Right atrium auricular region (tissue), 2 donors: ENCODE results near the gene VTI1B. TPM values are rescaled to one million over a fixed set of nuclear protein-coding genes. Genes with fewer than 3 reads are reported as not detected.

Source experiments
- DNase-seq: peaks from one replicate; pipeline ENCODE4 v3.0.0-alpha.2; 2019; ENCODE audit warnings: low spot score
- H3K27ac ChIP-seq, 2 donors: fragments of 200-600 bp; sonication (generic); 1 replicate in 1 of 2; 2 replicates in 1 of 2; pipeline ENCODE4 v1.5.1; 2016 to 2019
- H3K27me3 ChIP-seq, 2 donors: fragments of 200-600 bp; sonication (generic); one replicate each; pipeline versions ENCODE4 v1.5.1 to v1.6.0; 2017 to 2019
- H3K36me3 ChIP-seq: fragments of 200-600 bp; sonication (generic); one replicate; pipeline ENCODE4 v1.5.1; 2016
- H3K4me1 ChIP-seq, 2 donors: fragments of 200-600 bp; sonication (generic); one replicate each; pipeline versions ENCODE4 v1.5.1 to v1.6.0; 2017 to 2019
- H3K4me3 ChIP-seq, 2 donors: fragments of 200-600 bp; sonication (generic); 1 replicate in 1 of 2; 2 replicates in 1 of 2; pipeline ENCODE4 v1.5.1; 2017 to 2019; ENCODE audit warnings: mild to moderate bottlenecking in 1 of 2, moderate library complexity in 1 of 2
- H3K9me3 ChIP-seq, 2 donors: fragments of 200-600 bp; sonication (generic); one replicate each; pipeline ENCODE4 v1.5.1; 2019
- CTCF ChIP-seq, 2 donors: fragments of 200-600 bp; sonication (generic); IDR thresholded peaks; one replicate each; pipeline ENCODE4 v1.5.1; 2019; ENCODE audit warnings: antibody characterized with exemption in 2 of 2
- total RNA-seq, 2 donors: library from RNA; depleted of rRNA; stranded (reverse); fragments of >200 nt; gene quantifications; one replicate each; pipeline ENCODE4 v1.1.0, GENCODE V29; 2016

The VTI1B gene
- total RNA-seq, 2 donors from 2014 or later: 59.7 to 61.0 TPM

GRCh38 chr14:67690011-67690410 is 15.6 kb upstream of the VTI1B start:
- no peak for DNase-seq
- H3K4me1 ChIP-seq: peaks cover 0 to 9% of the 10 kb centered on the region in 2 donors
- H3K27me3 ChIP-seq: no peaks in the 10 kb centered on the region
- no peak overlapping the region for H3K4me3 ChIP-seq
- peaks cover 31% of the 10 kb centered on the region for H3K36me3 ChIP-seq
- TF ChIP-seq CTCF (IDR thresholded peaks at IDR 0.05): no peak
- no peaks in the 10 kb centered on the region for H3K9me3 ChIP-seq
- no peak overlapping the region for H3K27ac ChIP-seq

- Histone ChIP-seq H3K27me3 (no peaks in the 10 kb centered on the region), H3K27ac (no peak overlapping the region), H3K4me3 (no peak overlapping the region), H3K9me3 (no peaks in the 10 kb centered on the region), H3K4me1 (no peaks in the 10 kb centered on the region), H3K36me3 (peaks cover 14% of the 10 kb centered on the region)
- TF ChIP-seq CTCF (IDR thresholded peaks at IDR 0.05): no peak
- no peak for DNase-seq
Measured at GRCh38 chr14:67683842-67684241, 9.4 kb upstream of the VTI1B start.

GRCh38 chr14:67680941-67681340 is 6.5 kb upstream of the VTI1B start:
- Histone ChIP-seq H3K27me3 (no peaks in the 10 kb centered on the region), H3K4me1 (no peaks in the 10 kb centered on the region), H3K27ac (no peak overlapping the region), H3K36me3 (peaks cover 20% of the 10 kb centered on the region), H3K9me3 (no peaks in the 10 kb centered on the region), H3K4me3 (no peak overlapping the region)
- DNase-seq: no peak
- TF ChIP-seq CTCF (IDR thresholded peaks at IDR 0.05): no peak

- TF ChIP-seq CTCF (IDR thresholded peaks at IDR 0.05): no peak
- Histone ChIP-seq H3K9me3 (no peaks in the 10 kb centered on the region), H3K27me3 (no peaks in the 10 kb centered on the region), H3K36me3 (peaks cover 13% of the 10 kb centered on the region), H3K4me3 (no peak overlapping the region), H3K4me1 (peaks cover 0 to 3% of the 10 kb centered on the region in 2 donors), H3K27ac (no peak overlapping the region)
- no peak for DNase-seq
Measured at GRCh38 chr14:67680121-67680602, 5.7 kb upstream of the VTI1B start.

GRCh38 chr14:67679006-67679405 is 4.6 kb upstream of the VTI1B start:
- Histone ChIP-seq H3K9me3 (no peaks in the 10 kb centered on the region), H3K27ac (no peak overlapping the region), H3K27me3 (no peaks in the 10 kb centered on the region), H3K4me3 (no peak overlapping the region), H3K36me3 (peaks cover 11% of the 10 kb centered on the region), H3K4me1 (peaks cover 0 to 5% of the 10 kb centered on the region in 2 donors)
- no peak for TF ChIP-seq CTCF (IDR thresholded peaks at IDR 0.05)
- no peak for DNase-seq

GRCh38 chr14:67675219-67675582 is 769 bp upstream of the VTI1B start:
- H3K27me3 ChIP-seq: no peaks in the 10 kb centered on the region
- no peaks in the 10 kb centered on the region for H3K9me3 ChIP-seq
- DNase-seq: no peak
- peaks cover 11% of the 10 kb centered on the region for H3K36me3 ChIP-seq
- peak overlapping the region; percentile 98 to 99 for H3K27ac ChIP-seq
- TF ChIP-seq CTCF (IDR thresholded peaks at IDR 0.05): no peak
- peak overlapping the region; percentile 97 to 98 for H3K4me3 ChIP-seq
- H3K4me1 ChIP-seq: peaks cover 0 to 28% of the 10 kb centered on the region in 2 donors
